SK-N-SH (cell line): ENCODE measurements around the gene GNG13. TPM values are rescaled to one million over a fixed set of nuclear protein-coding genes. Genes with fewer than 3 reads are reported as not detected.

Source experiments
- CTCF ChIA-PET: fragments of 300-600, 350-600 bp; formaldehyde crosslinking; extraction: SDS; loops from one replicate; lab custom pipeline; 2021; lab: Yijun Ruan, JAX
- POLR2A ChIA-PET: fragments of 350-600 bp; sonication (Branson Sonifier 250); formaldehyde crosslinking; extraction: SDS; loops from one replicate; lab custom pipeline; 2020; ENCODE audit warnings: antibody characterized with exemption, inconsistent platforms; lab: Yijun Ruan, JAX
- DNase-seq: peaks from one replicate; pipeline ENCODE4 v3.0.0; 2012
- H2AFZ ChIP-seq: fragments of 200-600 bp; sonication (generic); 2 replicates; pipeline ENCODE4 v1.8.1; 2016; ENCODE audit warnings: antibody characterized with exemption, mild to moderate bottlenecking, low read depth
- H3F3A ChIP-seq: fragments of 200-600 bp; sonication (generic); replicated peaks from 2 replicates; pipeline ENCODE3; 2016; ENCODE audit warnings: antibody characterized with exemption, mild to moderate bottlenecking; ENCODE audit not compliant: insufficient read depth
- H3K27ac ChIP-seq, 2 experiments: fragments of 200-500 bp in 1 of 2; fragments of 200-600 bp in 1 of 2; sonication (Bioruptor generic) in 1 of 2; sonication (generic), shearing (Covaris generic) in 1 of 2; 2 replicates each; pipeline versions ENCODE4 v1.5.1 to v1.6.1; 2014 to 2016; ENCODE audit warnings: low read depth in 2 of 2, inconsistent platforms in 1 of 2, low read length in 1 of 2, mild to moderate bottlenecking in 1 of 2, mixed read lengths in 1 of 2
- H3K27me3 ChIP-seq: fragments of 200-600 bp; sonication (generic), shearing (Covaris generic); 2 replicates; pipeline ENCODE4 v1.6.1; 2016; ENCODE audit warnings: mixed run types; ENCODE audit not compliant: insufficient read depth
- H3K36me3 ChIP-seq, 2 experiments: fragments of 200-500 bp in 1 of 2; fragments of 200-600 bp in 1 of 2; sonication (Bioruptor generic) in 1 of 2; sonication (generic) in 1 of 2; replicated peaks in 1 of 2; 2 replicates each; pipeline versions ENCODE3 to v1.5.1; 2014 to 2016; ENCODE audit warnings: low read length in 1 of 2, mild to moderate bottlenecking in 1 of 2; ENCODE audit not compliant: insufficient read depth in 2 of 2, control insufficient read depth in 1 of 2
- H3K4me1 ChIP-seq, 2 experiments: fragments of 200-500 bp in 1 of 2; fragments of 200-600 bp in 1 of 2; sonication (Bioruptor generic) in 1 of 2; sonication (generic), shearing (Covaris generic) in 1 of 2; 2 replicates each; pipeline versions ENCODE4 v1.5.1 to v1.6.1; 2014 to 2016; ENCODE audit warnings: low read depth in 1 of 2, low read length in 1 of 2, mixed run types in 1 of 2; ENCODE audit not compliant: insufficient read depth in 2 of 2, control insufficient read depth in 1 of 2
- H3K4me2 ChIP-seq: fragments of 200-600 bp; sonication (generic), shearing (Covaris generic); 2 replicates; pipeline ENCODE4 v1.6.1; 2017; ENCODE audit warnings: mixed run types
- H3K4me3 ChIP-seq, 2 experiments: fragments of 200-500 bp in 1 of 2; fragments of 200-600 bp in 1 of 2; sonication (Bioruptor generic) in 1 of 2; sonication (generic), shearing (Covaris generic) in 1 of 2; 2 replicates each; pipeline versions ENCODE4 v1.5.1 to v1.8.1; 2014 to 2016; ENCODE audit warnings: low read depth in 2 of 2, inconsistent platforms in 1 of 2, low read length in 1 of 2, mild to moderate bottlenecking in 1 of 2, mixed read lengths in 1 of 2, moderate library complexity in 1 of 2
- H3K79me2 ChIP-seq: fragments of 200-600 bp; sonication (generic); 2 replicates; pipeline ENCODE4 v1.8.1; 2017; ENCODE audit warnings: mild to moderate bottlenecking; ENCODE audit not compliant: insufficient read depth
- H3K9ac ChIP-seq: fragments of 200-600 bp; sonication (generic); 2 replicates; pipeline ENCODE4 v1.6.1; 2017; ENCODE audit warnings: mixed run types
- H3K9me2 ChIP-seq: fragments of 200-600 bp; sonication (generic); 2 replicates; pipeline ENCODE4 v1.6.1; 2017; ENCODE audit warnings: mixed run types
- H3K9me3 ChIP-seq: fragments of 200-600 bp; sonication (generic); 2 replicates; pipeline ENCODE4 v1.6.1; 2017; ENCODE audit warnings: mixed run types, mild to moderate bottlenecking, moderate library complexity
- H4K20me1 ChIP-seq: fragments of 200-600 bp; sonication (generic); 2 replicates; pipeline ENCODE4 v1.6.1; 2017; ENCODE audit warnings: mild to moderate bottlenecking, mixed run types; ENCODE audit not compliant: insufficient read depth
- EP300 ChIP-seq, 2 experiments: IDR thresholded peaks; 2 replicates each; pipeline versions ENCODE4 v1.4.0 to v1.6.1; 2012; ENCODE audit warnings: borderline replicate concordance in 1 of 2, low read depth in 1 of 2, low read length in 1 of 2
- EZH2phosphoT487 ChIP-seq: fragments of 200-600 bp; sonication (generic); IDR thresholded peaks from 2 replicates; pipeline ENCODE4 v1.6.1; 2017; ENCODE audit warnings: low read depth, mixed run types, mild to moderate bottlenecking, antibody characterized with exemption, moderate library complexity, borderline replicate concordance
- GATA2 ChIP-seq: sonication (generic); formaldehyde crosslinking; IDR thresholded peaks from 2 replicates; pipeline ENCODE4 v1.5.0; 2020; ENCODE audit warnings: mild to moderate bottlenecking, missing genetic modification reagents
- IRF3 ChIP-seq: fragments of 150-350 bp; IDR thresholded peaks from 2 replicates; pipeline ENCODE4 v1.6.1; 2016; ENCODE audit warnings: mild to moderate bottlenecking, low read depth, low read length
- JUND ChIP-seq: IDR thresholded peaks from 2 replicates; pipeline ENCODE4 v1.4.0; 2012
- MEF2A ChIP-seq: IDR thresholded peaks from 2 replicates; pipeline ENCODE4 v1.4.0; 2012; ENCODE audit warnings: low read depth, borderline replicate concordance
- NRF1 ChIP-seq: IDR thresholded peaks from 2 replicates; pipeline ENCODE4 v1.6.1; 2012; ENCODE audit warnings: low read depth, mild to moderate bottlenecking, low read length
- POLR2AphosphoS5 ChIP-seq: IDR thresholded peaks from 2 replicates; pipeline ENCODE4 v1.6.1; 2012; ENCODE audit warnings: low read depth, low read length
- SMC3 ChIP-seq: IDR thresholded peaks from 2 replicates; pipeline ENCODE4 v1.6.1; 2012; ENCODE audit warnings: low read depth, low read length, improper control_type of control experiment
- TCF12 ChIP-seq: IDR thresholded peaks from 2 replicates; pipeline ENCODE4 v1.4.0; 2012
- TEAD4 ChIP-seq: IDR thresholded peaks from 2 replicates; pipeline ENCODE4 v1.4.0; 2012; ENCODE audit warnings: mild to moderate bottlenecking, borderline replicate concordance; ENCODE audit not compliant: insufficient read depth
- WGBS: methylation state at CpG from one replicate; pipeline ENCODE4 v1.1.6; 2017; ENCODE audit warnings: low lambda C conversion rate; 5-methylcytosine and 5-hydroxymethylcytosine counted together
- polyA plus RNA-seq, 3 experiments: library from polyadenylated mRNA; depleted of rRNA; stranded (reverse); fragments of >200 nt; gene quantifications; 2 replicates each; pipeline ENCODE4 v1.2.3, GENCODE V29; 2012
- TF ChIP-seq, protein P1 (sequence below): fragments of 200-600 bp; sonication (generic); IDR thresholded peaks from 2 replicates; pipeline ENCODE4 v1.6.1; 2017; ENCODE audit warnings: antibody characterized with exemption, mild to moderate bottlenecking, moderate library complexity

GNG13 gene
- polyA plus RNA-seq, 1 of the 3 experiments (the other 2 are of a cell fraction) = not detected

- ChIA-PET POLR2A (no interaction called here), CTCF (interaction anchor here (1.0 kb wide), 1 partner anchor 33 kb away, joined by 4 read pairs; no protein-coding TSS in a partner anchor)
- 76% methylated on average over 6 of the region's 6 CpGs for WGBS
Observed at GRCh38 chr16:778909-779527, 21.5 kb downstream of the GNG13 start.

DNA sequence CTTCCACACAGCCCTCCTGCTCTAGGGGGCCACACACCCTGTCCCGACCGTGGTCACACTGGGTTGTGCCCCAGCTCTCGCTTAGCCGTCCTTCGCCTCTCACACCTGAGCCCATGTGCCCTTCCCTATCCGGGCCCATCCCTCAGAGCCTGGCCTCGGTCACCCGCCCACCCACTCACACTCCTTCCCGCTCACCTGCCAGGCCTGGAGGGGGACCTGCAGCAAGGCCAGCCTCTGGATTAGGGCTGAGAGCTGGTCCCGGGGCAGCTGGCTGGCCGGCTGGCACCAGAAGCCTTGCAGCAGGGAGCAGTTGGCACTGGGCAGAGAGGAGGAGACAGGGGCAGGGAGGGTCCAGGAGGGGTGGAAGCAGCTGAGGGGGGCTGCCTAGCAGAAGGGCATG lies 22.1 kb downstream of the GNG13 start:
- TF ChIP-seq, protein P1, sequence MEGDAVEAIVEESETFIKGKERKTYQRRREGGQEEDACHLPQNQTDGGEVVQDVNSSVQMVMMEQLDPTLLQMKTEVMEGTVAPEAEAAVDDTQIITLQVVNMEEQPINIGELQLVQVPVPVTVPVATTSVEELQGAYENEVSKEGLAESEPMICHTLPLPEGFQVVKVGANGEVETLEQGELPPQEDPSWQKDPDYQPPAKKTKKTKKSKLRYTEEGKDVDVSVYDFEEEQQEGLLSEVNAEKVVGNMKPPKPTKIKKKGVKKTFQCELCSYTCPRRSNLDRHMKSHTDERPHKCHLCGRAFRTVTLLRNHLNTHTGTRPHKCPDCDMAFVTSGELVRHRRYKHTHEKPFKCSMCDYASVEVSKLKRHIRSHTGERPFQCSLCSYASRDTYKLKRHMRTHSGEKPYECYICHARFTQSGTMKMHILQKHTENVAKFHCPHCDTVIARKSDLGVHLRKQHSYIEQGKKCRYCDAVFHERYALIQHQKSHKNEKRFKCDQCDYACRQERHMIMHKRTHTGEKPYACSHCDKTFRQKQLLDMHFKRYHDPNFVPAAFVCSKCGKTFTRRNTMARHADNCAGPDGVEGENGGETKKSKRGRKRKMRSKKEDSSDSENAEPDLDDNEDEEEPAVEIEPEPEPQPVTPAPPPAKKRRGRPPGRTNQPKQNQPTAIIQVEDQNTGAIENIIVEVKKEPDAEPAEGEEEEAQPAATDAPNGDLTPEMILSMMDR = no peak
- TF ChIP-seq IRF3 (no peak), EP300 (IDR thresholded peaks at IDR 0.05; ENCODE audit: borderline replicate concordance in 1 of 2, low read depth in 1 of 2, low read length in 1 of 2) (no peak), SMC3 (no peak), NRF1 (no peak), MEF2A (no peak), TEAD4 (no peak), GATA2 (CRISPR knock-in tag) (no peak)
- TF ChIP-seq, all 33 proteins: peak for 0
- ChIA-PET CTCF (interaction anchor here (1.0 kb wide), 1 partner anchor 33 kb away, joined by 4 read pairs; no protein-coding TSS in a partner anchor), POLR2A (no interaction called here)
- Histone ChIP-seq H3K79me2 (no peaks in the 10 kb centered on the region), H3K27me3 (peaks cover 17% of the 10 kb centered on the region; the same call in 1 of the 2 replicates), H3K36me3 (no peaks in the 10 kb centered on the region), H3K9me3 (no peaks in the 10 kb centered on the region), H3K27ac (no peak overlapping the region), H3F3A (no peaks in the 10 kb centered on the region), H4K20me1 (no peaks in the 10 kb centered on the region), H3K9ac (no peak overlapping the region), H3K4me3 (no peak overlapping the region), H3K9me2 (no peaks in the 10 kb centered on the region), H3K4me1 (peaks cover 0 to 8% of the 10 kb centered on the region in 2 experiments; a peak in 1 of 4 replicates), H3K4me2 (no peak overlapping the region), H2AFZ (no peak overlapping the region)
- 83% methylated on average over 9 of the region's 11 CpGs for WGBS
- DNase-seq = no peak

More at GRCh38 chr16:778909-779527, 21.5 kb downstream of the GNG13 start:
- Histone ChIP-seq H4K20me1 (no peaks in the 10 kb centered on the region), H3K9me2 (no peaks in the 10 kb centered on the region), H3K4me2 (no peak overlapping the region), H2AFZ (no peak overlapping the region), H3K27me3 (peaks cover 17% of the 10 kb centered on the region; the same call in 1 of the 2 replicates), H3K27ac (no peak overlapping the region), H3K4me3 (no peak overlapping the region), H3K79me2 (no peaks in the 10 kb centered on the region), H3K9ac (no peak overlapping the region), H3K36me3 (no peaks in the 10 kb centered on the region), H3K4me1 (peaks cover 0 to 8% of the 10 kb centered on the region in 2 experiments; a peak in 1 of 4 replicates), H3K9me3 (no peaks in the 10 kb centered on the region), H3F3A (no peaks in the 10 kb centered on the region)
- DNase-seq = no peak
- TF ChIP-seq JUND (no peak), POLR2AphosphoS5 (no peak), EZH2phosphoT487 (no peak), GATA2 (CRISPR knock-in tag) (no peak), TCF12 (no peak)
